Activated T-cell treated with anti-CD3 and anti-CD28 coated beads for 1 hour (primary cell): ENCODE results near the gene HSBP1L1.
A peak's percentile ranks its signal among the peaks of the same experiment; 100 is the strongest.

Experiments used
- DNase-seq: peaks from one replicate; pipeline ENCODE4 v3.0.0-alpha.2; 2020; ENCODE audit warnings: low read depth

Gene HSBP1L1

GRCh38 chr18:79964330-79965118 is at the start of gene HSBP1L1:
TSS of gene HSBP1L1 (plus strand) at chr18:79964643. CDS start at chr18:79964736, 93 bp downstream.
- DNase-seq: peak; percentile 51

GRCh38 chr18:79915161-79916127 is 49.0 kb upstream of the HSBP1L1 start:
- DNase-seq: no peak

GRCh38 chr18:79916128-79916494 is 48.3 kb upstream of the HSBP1L1 start:
- no peak for DNase-seq

GRCh38 chr18:79916546-79917168 is 47.8 kb upstream of the HSBP1L1 start:
- no peak for DNase-seq

- DNase-seq: no peak
These were observed 47.1 kb upstream of the HSBP1L1 start for GRCh38 chr18:79917169-79917852.

- DNase-seq: no peak
These were observed 46.4 kb upstream of the HSBP1L1 start for GRCh38 chr18:79917853-79918614.

- DNase-seq: no peak
These were observed 45.8 kb upstream of the HSBP1L1 start for GRCh38 chr18:79918615-79919011.

- no peak for DNase-seq
These were observed 45.4 kb upstream of the HSBP1L1 start for GRCh38 chr18:79919089-79919488.

GRCh38 chr18:79921984-79922965 is 42.2 kb upstream of the HSBP1L1 start:
- DNase-seq: no peak

GRCh38 chr18:79922971-79923411 is 41.5 kb upstream of the HSBP1L1 start:
- DNase-seq: no peak

GRCh38 chr18:79923896-79924585 is 40.4 kb upstream of the HSBP1L1 start:
- DNase-seq: no peak

GRCh38 chr18:79924814-79925731 is 39.4 kb upstream of the HSBP1L1 start:
- no peak for DNase-seq

- DNase-seq: no peak
These were observed 38.1 kb upstream of the HSBP1L1 start for GRCh38 chr18:79926306-79926705.

GRCh38 chr18:79926715-79927606 is 37.5 kb upstream of the HSBP1L1 start:
- no peak for DNase-seq

GRCh38 chr18:79927607-79928562 is 36.6 kb upstream of the HSBP1L1 start:
- DNase-seq: no peak

- no peak for DNase-seq
These were observed 35.9 kb upstream of the HSBP1L1 start for GRCh38 chr18:79928563-79928960.
